HG03565 (cell line): ENCODE measurements around the gene BDP1.
A peak's percentile ranks its signal among the peaks of the same experiment; 100 is the strongest.
"Not testable (repeated sequence)": the region's sequence is repeated elsewhere in the genome, so short reads cannot be mapped to it uniquely, and the experiment has no call there.

ENCODE experiments used
- ATAC-seq: cut with Tn5 transposase; IDR thresholded peaks from one replicate; pipeline ENCODE4 v1.9.1; 2021; ENCODE audit warnings: mild to moderate bottlenecking, moderate library complexity; ENCODE audit not compliant: unreplicated experiment

BDP1 gene, protein sequence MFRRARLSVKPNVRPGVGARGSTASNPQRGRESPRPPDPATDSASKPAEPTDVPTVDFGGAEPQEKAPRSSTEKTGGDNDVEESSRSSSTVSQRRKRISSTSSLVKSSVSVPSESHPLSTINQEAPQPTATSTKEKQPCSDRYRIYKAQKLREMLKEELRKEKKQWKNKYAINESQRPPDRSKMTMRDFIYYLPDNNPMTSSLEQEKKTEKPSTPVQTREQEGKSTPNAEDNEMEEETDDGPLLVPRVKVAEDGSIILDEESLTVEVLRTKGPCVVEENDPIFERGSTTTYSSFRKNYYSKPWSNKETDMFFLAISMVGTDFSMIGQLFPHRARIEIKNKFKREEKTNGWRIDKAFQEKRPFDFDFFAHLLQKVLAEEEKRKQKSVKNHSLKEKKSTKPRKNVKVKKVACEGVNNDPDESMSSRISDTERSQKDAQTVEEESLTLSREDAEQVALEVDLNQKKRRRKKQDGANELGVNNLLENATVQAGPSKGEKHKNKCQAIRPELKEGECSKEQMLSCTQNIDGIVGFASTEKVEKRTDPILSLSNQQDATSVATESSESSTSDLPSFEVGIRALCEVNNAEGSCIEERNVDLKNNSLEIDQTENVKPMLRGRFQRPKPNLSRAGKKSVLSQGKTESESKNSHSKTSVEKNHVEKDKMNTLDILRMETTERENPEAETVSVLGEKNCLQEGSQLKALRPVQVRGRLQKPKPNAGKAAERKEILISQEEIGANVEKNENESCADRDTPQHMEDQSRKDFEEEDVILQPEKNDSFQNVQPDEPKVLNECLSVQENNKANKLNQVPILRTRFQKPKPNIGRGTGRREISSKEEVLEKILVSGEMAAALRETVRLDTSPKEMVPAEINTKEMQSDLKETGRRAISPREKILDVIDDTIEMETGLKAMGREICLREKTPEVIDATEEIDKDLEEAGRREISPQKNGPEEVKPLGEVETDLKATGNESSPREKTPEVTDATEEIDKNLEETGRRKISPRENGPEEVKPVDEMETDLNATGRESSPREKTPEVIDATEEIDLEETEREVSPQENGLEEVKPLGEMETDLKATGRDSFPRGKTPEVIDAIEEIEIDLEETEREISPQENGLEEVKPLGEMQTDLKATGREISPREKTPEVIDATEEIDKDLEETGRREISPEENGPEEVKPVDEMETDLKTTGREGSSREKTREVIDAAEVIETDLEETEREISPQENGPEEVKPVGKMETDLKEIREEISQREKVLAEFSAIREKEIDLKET (N-terminal part only)

GRCh38 chr5:71455427-71456361, at the start of gene BDP1:
TSS of gene BDP1 (plus strand) at chr5:71455651. CDS start at chr5:71455878, 227 bp downstream.
- ATAC-seq = peak; percentile 87

DNA sequence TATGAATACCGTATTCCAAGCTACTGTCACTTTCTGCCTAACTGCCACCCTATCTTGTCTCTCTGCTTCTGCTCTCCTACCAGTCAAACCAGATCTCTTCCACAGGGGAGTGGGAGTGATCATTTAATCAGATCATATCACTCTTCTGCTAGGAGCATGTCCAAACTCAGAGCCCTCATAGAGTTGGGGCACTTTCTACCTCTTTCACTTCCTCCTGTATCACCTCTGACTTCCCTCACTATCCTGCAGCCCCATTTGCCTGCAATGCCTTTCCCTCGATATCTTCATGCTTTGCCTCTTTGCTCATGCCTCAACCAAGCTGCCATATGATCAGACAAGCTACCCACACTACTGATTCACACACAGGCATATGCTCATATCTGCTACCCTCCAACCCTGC, 45.4 kb upstream of the BDP1 start:
- ATAC-seq = not testable (repeated sequence)

- not testable (repeated sequence) for ATAC-seq
Measured at GRCh38 chr5:71415626-71416025, 39.8 kb upstream of the BDP1 start.

DNA sequence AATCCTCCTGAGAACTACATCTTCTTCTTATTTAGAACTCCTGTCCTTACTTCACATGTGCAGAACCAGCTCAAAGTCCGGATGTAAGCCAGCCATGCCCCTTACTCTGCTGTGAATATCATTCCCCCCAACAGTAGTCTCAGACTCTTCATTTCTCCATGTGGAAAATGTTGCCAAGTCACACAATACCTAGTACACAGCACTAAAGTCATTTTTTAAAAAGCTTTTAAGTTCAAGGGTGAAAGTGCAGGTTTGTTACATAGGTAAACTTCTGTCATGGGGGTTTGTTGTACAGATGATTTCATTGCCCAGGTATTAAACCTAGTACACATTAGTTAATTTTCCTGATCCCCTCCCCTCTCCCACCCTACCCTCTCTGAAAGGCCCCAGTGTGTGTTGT, 37.4 kb upstream of the BDP1 start:
- ATAC-seq = not testable (repeated sequence)

GRCh38 chr5:71421278-71421677, 34.2 kb upstream of the BDP1 start:
- ATAC-seq = not testable (repeated sequence)

GRCh38 chr5:71423896-71424295, 31.6 kb upstream of the BDP1 start:
- not testable (repeated sequence) for ATAC-seq

- ATAC-seq = not testable (repeated sequence)
Measured at GRCh38 chr5:71426686-71427474, 28.6 kb upstream of the BDP1 start.

GRCh38 chr5:71432410-71432809, 23.0 kb upstream of the BDP1 start:
- not testable (repeated sequence) for ATAC-seq

GRCh38 chr5:71434825-71435224, 20.6 kb upstream of the BDP1 start:
- not testable (repeated sequence) for ATAC-seq

DNA sequence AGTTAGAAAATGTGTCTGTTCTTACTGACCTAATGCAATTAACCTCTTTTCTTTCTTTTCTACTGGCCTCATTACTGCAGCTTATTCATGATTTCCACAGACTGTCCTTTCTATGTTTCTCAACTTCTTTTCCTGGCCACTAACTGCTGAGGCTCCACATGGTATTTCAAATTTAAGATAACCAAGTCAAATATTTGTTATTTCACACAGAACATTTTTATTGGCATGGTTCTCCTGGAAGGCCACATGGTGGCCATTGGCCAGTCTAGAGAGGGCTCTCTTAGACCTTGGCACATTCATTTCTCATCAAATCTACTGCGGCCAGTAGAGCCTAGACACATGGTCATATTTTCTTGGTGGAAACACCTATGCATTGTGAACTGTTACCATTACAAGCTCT, 13.9 kb upstream of the BDP1 start:
- ATAC-seq = not testable (repeated sequence)

DNA sequence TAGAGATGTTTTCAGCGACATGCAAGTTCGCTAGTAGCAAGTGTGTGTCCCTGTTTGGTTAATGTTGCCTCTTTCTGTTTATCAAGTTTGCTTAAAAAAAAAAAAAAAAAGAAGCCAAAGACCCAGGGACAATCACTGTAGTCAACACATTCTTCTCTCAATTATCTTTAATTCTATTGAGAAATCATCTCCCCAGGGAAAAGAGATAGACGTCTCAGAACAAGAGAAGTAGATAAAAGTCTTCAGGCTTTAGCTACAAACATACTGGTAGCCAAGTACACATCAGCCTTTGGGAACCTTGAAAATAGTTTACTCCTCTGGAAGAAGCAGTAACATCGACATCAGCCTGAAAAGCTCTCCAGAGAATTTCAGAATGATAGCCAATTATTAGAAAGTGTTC, 11.6 kb upstream of the BDP1 start:
- ATAC-seq = not testable (repeated sequence)

- not testable (repeated sequence) for ATAC-seq
Measured at GRCh38 chr5:71445015-71445414, 10.4 kb upstream of the BDP1 start.

DNA sequence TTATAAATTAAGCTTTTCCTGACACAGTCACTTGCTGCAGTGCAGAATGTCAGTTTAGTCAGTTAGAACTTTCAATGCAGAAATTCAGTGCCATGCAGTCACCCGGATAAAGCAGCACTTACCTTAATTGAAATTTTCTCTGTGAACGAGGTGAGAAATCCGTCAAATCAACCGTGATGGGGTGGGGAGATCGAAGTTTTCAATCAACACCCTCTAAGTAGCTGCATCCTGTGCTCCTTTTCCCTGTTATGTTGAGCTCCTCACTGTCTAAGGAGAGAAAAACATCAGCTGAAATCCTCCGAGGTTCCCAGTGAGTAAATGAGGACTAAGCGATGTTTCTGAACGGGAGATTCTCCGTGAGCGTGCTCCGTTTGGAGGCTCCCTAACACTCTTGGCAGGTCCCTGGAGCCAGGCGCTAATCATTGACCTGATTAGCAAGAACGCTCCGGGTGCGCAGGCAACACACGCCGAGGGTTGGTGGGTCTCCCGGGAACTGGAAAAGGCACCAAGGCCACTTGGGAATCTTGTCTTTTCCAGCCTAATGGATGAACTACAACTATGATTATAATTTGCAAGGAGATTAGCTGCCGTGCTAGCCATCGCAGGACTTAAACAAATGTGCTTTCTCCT, 9.8 kb upstream of the BDP1 start:
- not testable (repeated sequence) for ATAC-seq

- not testable (repeated sequence) for ATAC-seq
Measured at GRCh38 chr5:71446540-71447216, 8.8 kb upstream of the BDP1 start.

- peak; percentile 82 for ATAC-seq
Measured at GRCh38 chr5:71447218-71447808, 8.1 kb upstream of the BDP1 start.

- no peak for ATAC-seq
Measured at GRCh38 chr5:71452876-71453275, 2.6 kb upstream of the BDP1 start.

DNA sequence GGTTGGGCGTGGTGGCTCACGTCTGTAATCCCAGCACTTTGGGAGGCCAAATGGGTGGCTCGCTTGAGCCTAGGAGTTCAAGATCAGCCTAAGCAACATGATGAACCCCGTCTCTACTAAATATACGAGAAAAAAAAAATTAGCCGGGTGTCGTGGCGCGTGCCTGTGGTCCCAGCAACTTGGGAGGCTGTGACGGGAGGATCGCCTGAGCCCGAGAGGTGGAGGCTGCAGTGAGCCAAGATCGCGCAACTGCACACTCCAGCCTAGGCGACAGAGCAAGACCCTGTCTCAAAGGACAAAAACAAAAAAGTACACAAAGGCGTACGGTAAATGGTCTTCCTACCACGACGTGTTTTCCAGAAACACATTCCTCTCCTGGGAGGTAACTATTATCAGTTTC, 538 bp upstream of the BDP1 start:
- ATAC-seq = no peak

- ATAC-seq = no peak
Measured at GRCh38 chr5:71456362-71456743, 902 bp downstream of the BDP1 start.
